Measurements from ENCODE around the gene ACAP3. TPM values are rescaled to one million over a fixed set of nuclear protein-coding genes. Genes with fewer than 3 reads are reported as not detected.

The ACAP3 gene
- total and polyA plus RNA-seq, 10 of the 15 experiments (the other 5 are each of a cell fraction or from before 2014, with no cell fraction given): 0.05 to 34.2 (median 7.1) TPM

GRCh38 chr1:1325288-1326074, 17.8 kb upstream of the ACAP3 start:
- H2AFZ ChIP-seq (ENCODE audit: control insufficient read depth, low read depth, low read length): peak overlapping the region; percentile 85
- ATAC-seq (peak; percentile 4), FAIRE-seq (no peak), DNase-seq (ENCODE audit: low read depth, low spot score) (no peak)
- H3K4me2 ChIP-seq (ENCODE audit: control insufficient read depth, insufficient read depth): peak overlapping the region; percentile 99
- TF ChIP-seq, protein P1, sequence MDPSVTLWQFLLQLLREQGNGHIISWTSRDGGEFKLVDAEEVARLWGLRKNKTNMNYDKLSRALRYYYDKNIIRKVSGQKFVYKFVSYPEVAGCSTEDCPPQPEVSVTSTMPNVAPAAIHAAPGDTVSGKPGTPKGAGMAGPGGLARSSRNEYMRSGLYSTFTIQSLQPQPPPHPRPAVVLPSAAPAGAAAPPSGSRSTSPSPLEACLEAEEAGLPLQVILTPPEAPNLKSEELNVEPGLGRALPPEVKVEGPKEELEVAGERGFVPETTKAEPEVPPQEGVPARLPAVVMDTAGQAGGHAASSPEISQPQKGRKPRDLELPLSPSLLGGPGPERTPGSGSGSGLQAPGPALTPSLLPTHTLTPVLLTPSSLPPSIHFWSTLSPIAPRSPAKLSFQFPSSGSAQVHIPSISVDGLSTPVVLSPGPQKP (IDR thresholded peaks at IDR 0.05; ENCODE audit: low read depth, low read length): no peak
- TF ChIP-seq EZH2 (IDR thresholded peaks at IDR 0.05; ENCODE audit: borderline replicate concordance, control insufficient read depth, low read depth, low read length) (no peak), WRNIP1 (IDR thresholded peaks at IDR 0.05; ENCODE audit: borderline replicate concordance, low read depth, low read length) (no peak), PAX8 (IDR thresholded peaks at IDR 0.05) (no peak), EED (IDR thresholded peaks at IDR 0.05; ENCODE audit: low read depth) (no peak), CREB1 (IDR thresholded peaks at IDR 0.05; ENCODE audit: low read depth) (no peak), CHD2 (IDR thresholded peaks at IDR 0.05; ENCODE audit: borderline replicate concordance, low read depth, low read length) (no peak), NBN (IDR thresholded peaks at IDR 0.05) (no peak), CHD1 (IDR thresholded peaks at IDR 0.05; ENCODE audit: low read depth, low read length) (no peak), BCL11A (IDR thresholded peaks at IDR 0.05; ENCODE audit: low read depth, low read length) (no peak), SIN3A (IDR thresholded peaks at IDR 0.05; ENCODE audit: low read depth, low read length) (no peak), SIX5 (IDR thresholded peaks at IDR 0.05; ENCODE audit: low read depth, low read length, severe bottlenecking) (no peak), ATF7 (IDR thresholded peaks at IDR 0.05; ENCODE audit: low read depth) (no peak), KDM1A (IDR thresholded peaks at IDR 0.05; ENCODE audit: borderline replicate concordance) (no peak)
- TF ChIP-seq, protein P2, sequence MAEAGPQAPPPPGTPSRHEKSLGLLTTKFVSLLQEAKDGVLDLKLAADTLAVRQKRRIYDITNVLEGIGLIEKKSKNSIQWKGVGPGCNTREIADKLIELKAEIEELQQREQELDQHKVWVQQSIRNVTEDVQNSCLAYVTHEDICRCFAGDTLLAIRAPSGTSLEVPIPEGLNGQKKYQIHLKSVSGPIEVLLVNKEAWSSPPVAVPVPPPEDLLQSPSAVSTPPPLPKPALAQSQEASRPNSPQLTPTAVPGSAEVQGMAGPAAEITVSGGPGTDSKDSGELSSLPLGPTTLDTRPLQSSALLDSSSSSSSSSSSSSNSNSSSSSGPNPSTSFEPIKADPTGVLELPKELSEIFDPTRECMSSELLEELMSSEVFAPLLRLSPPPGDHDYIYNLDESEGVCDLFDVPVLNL (IDR thresholded peaks at IDR 0.05; ENCODE audit: low read depth, low read length): no peak
- H3K4me3 ChIP-seq: peak overlapping the region; percentile 87
- H3K9me3 ChIP-seq (replicated peaks; ENCODE audit: control insufficient read depth, insufficient read depth, low read length): no peaks in the 10 kb centered on the region
- intact Hi-C loops (cut with micrococcal nuclease; ENCODE audit: unreplicated experiment): no loop called here
- in situ Hi-C loops (cut with MboI): no loop called here
- H3K4me1 ChIP-seq (ENCODE audit: control insufficient read depth, insufficient read depth, low read length): peaks cover 10% of the 10 kb centered on the region
- ChIA-PET CTCF (interaction anchor here (1.0 kb wide), 1 partner anchor 20 kb away, joined by 3 read pairs; no protein-coding TSS in a partner anchor), SMC1A (ENCODE audit: uncharacterized antibody, unreplicated experiment) (no interaction called here), RAD21 (ENCODE audit: unreplicated experiment) (no interaction called here), POLR2A (no interaction called here)
- no peaks in the 10 kb centered on the region for H4K20me1 ChIP-seq (ENCODE audit: control insufficient read depth, insufficient read depth)
- no peaks in the 10 kb centered on the region; a peak in 2 of 4 replicates for H3K36me3 ChIP-seq (ENCODE audit: control insufficient read depth in 2 of 2, insufficient read depth in 2 of 2, low read length in 1 of 2)
- BruUV-seq (replicated peaks): no TSS peak
- H3K9ac ChIP-seq (ENCODE audit: control insufficient read depth, insufficient read depth, low read length): peak overlapping the region; percentile 90
- H3K27ac ChIP-seq (ENCODE audit: control insufficient read depth, insufficient read depth): peak overlapping the region; percentile 82
- H3K27me3 ChIP-seq (replicated peaks in 1 of 2; ENCODE audit: control insufficient read depth in 2 of 2, insufficient read depth in 2 of 2, low read length in 1 of 2): no peaks in the 10 kb centered on the region
- WGBS (ENCODE audit: insufficient coverage, insufficient replicate concordance, low lambda C conversion rate, missing lambda C conversion rate): 20% methylated on average over 16 of the region's 16 CpGs
- H3K79me2 ChIP-seq (ENCODE audit: control insufficient read depth, insufficient read depth, low read length): peaks cover 42% of the 10 kb centered on the region
